Activated B cell treated with CpG ODN at 0.5 μM for 24 hours (primary cell): ENCODE results near the gene PACRGL. TPM values are rescaled to one million over a fixed set of nuclear protein-coding genes. Genes with fewer than 3 reads are reported as not detected.
"Not testable (repeated sequence)": the region's sequence is repeated elsewhere in the genome, so short reads cannot be mapped to it uniquely, and the experiment has no call there.

ENCODE experiments used
- ATAC-seq: fragments of 200-7000 bp; cut with Tn5 transposase; one replicate; pipeline ENCODE4 v1.10.0; 2021; ENCODE audit warnings: low read depth, mild to moderate bottlenecking, moderate library complexity
- CTCF ChIA-PET: fragments of 350-600 bp; sonication (Branson Sonifier 250); formaldehyde crosslinking; loops from one replicate; lab custom pipeline; 2021; ENCODE audit warnings: antibody characterized with exemption; lab: Charles Lee
- POLR2A ChIA-PET: fragments of 350-600 bp; sonication (Branson Sonifier 250); formaldehyde crosslinking; loops from one replicate; lab custom pipeline; 2021; ENCODE audit warnings: antibody characterized with exemption; lab: Charles Lee
- DNase-seq: peaks from one replicate; pipeline ENCODE4 v3.0.0; 2022
- H3K27ac Mint-ChIP-seq: one replicate; pipeline ENCODE4 v1.8.0; 2020; ENCODE audit warnings: mixed read lengths
- H3K27me3 Mint-ChIP-seq: one replicate; pipeline ENCODE4 v1.8.0; 2021; ENCODE audit warnings: mixed read lengths
- H3K36me3 Mint-ChIP-seq: one replicate; pipeline ENCODE4 v1.8.0; 2021; ENCODE audit warnings: low read depth, mixed read lengths
- H3K4me1 Mint-ChIP-seq: one replicate; pipeline ENCODE4 v1.8.0; 2021; ENCODE audit warnings: mixed read lengths
- H3K4me3 Mint-ChIP-seq: one replicate; pipeline ENCODE4 v1.8.0; 2020; ENCODE audit warnings: mild to moderate bottlenecking, mixed read lengths
- H3K9me3 Mint-ChIP-seq: one replicate; pipeline ENCODE4 v1.8.0; 2020; ENCODE audit warnings: mixed read lengths
- CTCF ChIP-seq: fragments of 200-600 bp; IDR thresholded peaks from one replicate; pipeline ENCODE4 v1.8.0; 2022; ENCODE audit warnings: antibody characterized with exemption, mild to moderate bottlenecking
- intact Hi-C: fragments of 100-400 bp; cut with micrococcal nuclease; formaldehyde crosslinking; loops from one replicate; pipeline ENCODE4 v1.15.1; 2024
- total RNA-seq: library from RNA; stranded (reverse); gene quantifications from 2 replicates; pipeline ENCODE4 v1.2.3, GENCODE V29; 2022

PACRGL gene
- total RNA-seq, 1 donor from 2014 or later = 13.4 TPM

- Mint-ChIP-seq H3K9me3 (peaks cover 1% of the 10 kb centered on the region), H3K27ac (no peak overlapping the region), H3K4me3 (no peak overlapping the region), H3K27me3 (no peaks in the 10 kb centered on the region), H3K36me3 (peaks cover 50% of the 10 kb centered on the region), H3K4me1 (no peaks in the 10 kb centered on the region)
- ChIA-PET CTCF (interaction anchor here (1.2 kb wide), 1 partner anchor 26 kb away, joined by 3 read pairs; no protein-coding TSS in a partner anchor), POLR2A (no interaction called here)
- intact Hi-C loops = no loop called here
- no peak for TF ChIP-seq CTCF
- DNase-seq (no peak), ATAC-seq (no peak)
These were observed 11.1 kb downstream of the PACRGL start for GRCh38 chr4:20711335-20711734.

- Mint-ChIP-seq H3K27me3 (no peaks in the 10 kb centered on the region), H3K36me3 (peaks cover 84% of the 10 kb centered on the region), H3K4me1 (no peaks in the 10 kb centered on the region), H3K9me3 (peaks cover 19% of the 10 kb centered on the region), H3K4me3 (no peak overlapping the region), H3K27ac (no peak overlapping the region)
- POLR2A ChIA-PET = no interaction called here
- CTCF ChIA-PET = no interaction called here
- no peak for TF ChIP-seq CTCF
- intact Hi-C loops = no loop called here
- DNase-seq (no peak), ATAC-seq (no peak)
These were observed 22.8 kb downstream of the PACRGL start for GRCh38 chr4:20723019-20723418.

- no peaks in the 10 kb centered on the region for H3K4me1 Mint-ChIP-seq
- H3K9me3 Mint-ChIP-seq = peaks cover 17% of the 10 kb centered on the region
- peaks cover 80% of the 10 kb centered on the region for H3K36me3 Mint-ChIP-seq
- H3K27ac Mint-ChIP-seq = no peak overlapping the region
- intact Hi-C loops = no loop called here
- no peak for DNase-seq
- H3K27me3 Mint-ChIP-seq = no peaks in the 10 kb centered on the region
- CTCF ChIA-PET = no interaction called here
- no peak for TF ChIP-seq CTCF
- no peak overlapping the region for H3K4me3 Mint-ChIP-seq
- POLR2A ChIA-PET = no interaction called here
- no peak for ATAC-seq
These were observed 23.2 kb downstream of the PACRGL start for GRCh38 chr4:20723463-20723862.

- Mint-ChIP-seq H3K36me3 (peaks cover 74% of the 10 kb centered on the region), H3K4me1 (no peaks in the 10 kb centered on the region), H3K4me3 (no peak overlapping the region), H3K9me3 (peaks cover 17% of the 10 kb centered on the region), H3K27ac (no peak overlapping the region), H3K27me3 (no peaks in the 10 kb centered on the region)
- TF ChIP-seq CTCF = no peak
- CTCF ChIA-PET = no interaction called here
- DNase-seq (no peak), ATAC-seq (no peak)
- POLR2A ChIA-PET = no interaction called here
- intact Hi-C loops = no loop called here
These were observed 24.7 kb downstream of the PACRGL start for GRCh38 chr4:20724915-20725314.

GRCh38 chr4:20735931-20736330 is 35.7 kb downstream of the PACRGL start:
- H3K9me3 Mint-ChIP-seq = peaks cover 14% of the 10 kb centered on the region
- intact Hi-C loops = no loop called here

GRCh38 chr4:20746000-20746399 is 45.7 kb downstream of the PACRGL start:
- CTCF ChIA-PET, POLR2A ChIA-PET, intact Hi-C loops, H3K27ac Mint-ChIP-seq, H3K4me3 Mint-ChIP-seq, ATAC-seq, H3K36me3 Mint-ChIP-seq, DNase-seq, H3K27me3 Mint-ChIP-seq, H3K4me1 Mint-ChIP-seq: not testable (repeated sequence)
- peaks cover 11% of the 10 kb centered on the region for H3K9me3 Mint-ChIP-seq

More at GRCh38 chr4:20735931-20736330, 35.7 kb downstream of the PACRGL start:
- POLR2A ChIA-PET = no interaction called here
- ATAC-seq (no peak), DNase-seq (no peak)
- no peak overlapping the region for H3K4me3 Mint-ChIP-seq
- H3K36me3 Mint-ChIP-seq = peaks cover 62% of the 10 kb centered on the region
- CTCF ChIA-PET = no interaction called here
- H3K4me1 Mint-ChIP-seq = no peaks in the 10 kb centered on the region
- H3K27me3 Mint-ChIP-seq = no peaks in the 10 kb centered on the region
- H3K27ac Mint-ChIP-seq = no peak overlapping the region
- no peak for TF ChIP-seq CTCF
